OCI-LY1 (cell line): Measurements from ENCODE around the gene SUFU.

Experiments
- H2AFZ ChIP-seq: fragments of 200-600 bp; sonication (generic), shearing (Covaris generic); 2 replicates; pipeline ENCODE4 v1.6.0; 2014; ENCODE audit warnings: antibody characterized with exemption, mild to moderate bottlenecking, low read length
- H3F3A ChIP-seq: fragments of 200-600 bp; sonication (generic), shearing (Covaris generic); 2 replicates; pipeline ENCODE4 v1.6.0; 2014; ENCODE audit warnings: mild to moderate bottlenecking, antibody characterized with exemption, low read length, moderate library complexity; ENCODE audit not compliant: insufficient read depth
- H3K27ac ChIP-seq: fragments of 200-600 bp; sonication (generic); 2 replicates; pipeline ENCODE4 v1.5.1; 2014; ENCODE audit warnings: low read length, mixed run types, mild to moderate bottlenecking, low read depth; ENCODE audit not compliant: poor library complexity, severe bottlenecking
- H3K27me3 ChIP-seq: fragments of 200-600 bp; sonication (generic); 2 replicates; pipeline ENCODE4 v1.6.0; 2014; ENCODE audit warnings: antibody characterized with exemption, mild to moderate bottlenecking, low read length, moderate library complexity; ENCODE audit not compliant: insufficient read depth
- H3K36me3 ChIP-seq: fragments of 200-600 bp; sonication (generic); 2 replicates; pipeline ENCODE4 v1.6.1; 2014; ENCODE audit warnings: mild to moderate bottlenecking, antibody characterized with exemption, low read length, moderate library complexity, mixed read lengths; ENCODE audit not compliant: insufficient read depth
- H3K4me1 ChIP-seq: fragments of 200-600 bp; sonication (generic); 2 replicates; pipeline ENCODE4 v1.5.1; 2014; ENCODE audit warnings: mild to moderate bottlenecking, low read length, moderate library complexity; ENCODE audit not compliant: insufficient read depth, severe bottlenecking
- H3K4me2 ChIP-seq: fragments of 200-600 bp; sonication (generic), shearing (Covaris generic); 2 replicates; pipeline ENCODE4 v1.6.1; 2014; ENCODE audit warnings: low read length
- H3K4me3 ChIP-seq: fragments of 200-600 bp; sonication (generic); 2 replicates; pipeline ENCODE4 v1.5.1; 2014; ENCODE audit warnings: low read length, low read depth, mild to moderate bottlenecking, mixed read lengths; ENCODE audit not compliant: poor library complexity, severe bottlenecking
- H3K79me2 ChIP-seq: fragments of 200-600 bp; shearing (Covaris generic); 2 replicates; pipeline ENCODE4 v1.6.1; 2016; ENCODE audit warnings: mixed run types, low read length, mixed read lengths; ENCODE audit not compliant: insufficient read depth
- H3K9ac ChIP-seq: fragments of 200-600 bp; sonication (generic), shearing (Covaris generic); 2 replicates; pipeline ENCODE4 v1.6.1; 2014; ENCODE audit warnings: mild to moderate bottlenecking, low read length, mixed read lengths
- H3K9me2 ChIP-seq: fragments of 200-600 bp; sonication (generic), shearing (Covaris generic); 2 replicates; pipeline ENCODE4 v1.6.1; 2014; ENCODE audit warnings: low read depth, mild to moderate bottlenecking, low read length, mixed read lengths
- H3K9me3 ChIP-seq: fragments of 200-600 bp; shearing (Covaris generic); 2 replicates; pipeline ENCODE4 v1.6.1; 2014; ENCODE audit warnings: low read length, mixed read lengths
- H4K20me1 ChIP-seq: fragments of 200-600 bp; sonication (generic), shearing (Covaris generic); 2 replicates; pipeline ENCODE4 v1.6.0; 2016; ENCODE audit warnings: mild to moderate bottlenecking, low read length; ENCODE audit not compliant: insufficient read depth
- CTCF ChIP-seq: fragments of 200-600 bp; sonication (generic), shearing (Covaris generic); IDR thresholded peaks from 2 replicates; pipeline ENCODE4 v1.5.1; 2017; ENCODE audit warnings: mild to moderate bottlenecking, antibody characterized with exemption, low read length, moderate library complexity, mixed read lengths
- EZH2 ChIP-seq: fragments of 200-600 bp; sonication (generic), shearing (Covaris generic); IDR thresholded peaks from 2 replicates; pipeline ENCODE4 v1.8.0; 2017; ENCODE audit warnings: borderline replicate concordance, mixed run types, mild to moderate bottlenecking, antibody characterized with exemption, low read length, moderate library complexity, mixed read lengths

The SUFU gene

GRCh38 chr10:102555781-102556328 is 52.1 kb downstream of the SUFU start:
- no peak overlapping the region for H3K4me2 ChIP-seq
- H3K9me3 ChIP-seq: no peaks in the 10 kb centered on the region
- no peak for TF ChIP-seq CTCF
- no peak for TF ChIP-seq EZH2
- no peaks in the 10 kb centered on the region for H3K9me2 ChIP-seq
- H3F3A ChIP-seq: no peaks in the 10 kb centered on the region
- H3K4me1 ChIP-seq: no peaks in the 10 kb centered on the region
- no peak overlapping the region for H3K4me3 ChIP-seq
- H3K27me3 ChIP-seq: no peaks in the 10 kb centered on the region
- no peak overlapping the region for H3K27ac ChIP-seq
- H3K79me2 ChIP-seq: no peaks in the 10 kb centered on the region
- no peaks in the 10 kb centered on the region for H4K20me1 ChIP-seq
- H3K36me3 ChIP-seq: no peaks in the 10 kb centered on the region; the same call in 1 of the 2 replicates
- no peak overlapping the region for H2AFZ ChIP-seq
- H3K9ac ChIP-seq: no peak overlapping the region

DNA sequence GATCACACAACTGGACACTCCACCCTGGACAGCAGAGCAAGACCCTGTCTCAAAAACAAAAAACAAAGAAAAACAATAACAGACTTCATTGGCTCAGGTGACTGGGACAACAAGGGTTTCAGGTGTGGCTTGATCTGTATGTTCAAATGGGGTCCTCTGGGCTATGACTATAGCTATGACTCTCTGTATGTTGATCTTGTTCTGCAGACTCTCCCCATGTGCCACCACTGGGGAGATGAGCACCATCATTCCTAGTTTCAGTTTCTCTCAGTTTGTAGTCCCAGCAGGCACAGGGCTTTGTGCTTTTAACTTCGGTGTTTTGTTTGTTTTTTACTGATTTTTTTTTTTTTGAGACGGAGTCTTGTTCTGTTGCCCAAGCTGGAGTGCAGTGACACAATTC is 53.8 kb downstream of the SUFU start:
- H3K4me3 ChIP-seq: no peak overlapping the region
- H3K4me1 ChIP-seq: no peaks in the 10 kb centered on the region
- no peaks in the 10 kb centered on the region for H3F3A ChIP-seq
- no peaks in the 10 kb centered on the region for H3K9me2 ChIP-seq
- H3K4me2 ChIP-seq: no peak overlapping the region
- no peak overlapping the region for H3K27ac ChIP-seq
- H3K79me2 ChIP-seq: no peaks in the 10 kb centered on the region
- no peak for TF ChIP-seq CTCF
- no peak for TF ChIP-seq EZH2
- no peaks in the 10 kb centered on the region for H3K9me3 ChIP-seq
- no peaks in the 10 kb centered on the region for H4K20me1 ChIP-seq
- no peaks in the 10 kb centered on the region for H3K36me3 ChIP-seq
- no peak overlapping the region for H3K9ac ChIP-seq
- H2AFZ ChIP-seq: no peak overlapping the region
- H3K27me3 ChIP-seq: no peaks in the 10 kb centered on the region

DNA sequence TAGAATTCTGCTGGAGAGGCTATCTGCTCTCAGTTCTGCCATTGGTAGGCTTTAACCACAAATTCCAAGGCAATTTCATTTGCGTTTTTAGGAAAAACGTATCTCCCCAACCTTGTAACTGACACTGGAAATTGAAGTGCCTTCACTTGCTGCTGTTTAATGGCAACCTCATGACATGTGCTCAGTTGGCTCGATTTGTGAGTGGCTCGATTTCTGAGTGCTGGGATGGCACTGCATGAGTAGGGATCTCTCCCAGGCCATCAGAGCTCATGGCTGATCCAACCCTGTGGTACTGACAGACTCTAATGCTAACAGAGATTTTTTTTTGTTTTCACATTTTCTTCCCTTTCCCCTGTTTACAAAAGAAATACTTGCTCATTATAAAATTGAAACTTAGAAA is 56.0 kb downstream of the SUFU start:
- no peak for TF ChIP-seq CTCF
- TF ChIP-seq EZH2: no peak
- no peaks in the 10 kb centered on the region for H3K79me2 ChIP-seq
- no peaks in the 10 kb centered on the region for H3K9me3 ChIP-seq
- no peak overlapping the region for H3K9ac ChIP-seq
- no peaks in the 10 kb centered on the region for H3K9me2 ChIP-seq
- H3K4me2 ChIP-seq: no peak overlapping the region
- no peaks in the 10 kb centered on the region for H3K4me1 ChIP-seq
- no peaks in the 10 kb centered on the region for H3K27me3 ChIP-seq
- H4K20me1 ChIP-seq: no peaks in the 10 kb centered on the region
- H2AFZ ChIP-seq: no peak overlapping the region
- no peak overlapping the region for H3K27ac ChIP-seq
- H3K36me3 ChIP-seq: no peaks in the 10 kb centered on the region
- no peak overlapping the region for H3K4me3 ChIP-seq
- no peaks in the 10 kb centered on the region for H3F3A ChIP-seq
